Measurements from ENCODE around the gene PTPRM. TPM values are rescaled to one million over a fixed set of nuclear protein-coding genes. Genes with fewer than 3 reads are reported as not detected.

PTPRM gene
- total and polyA plus RNA-seq, 2 of the 8 experiments (the other 6 are each of a cell fraction or from before 2014, with no cell fraction given), result 4.1 to 7.0 TPM

GRCh38 chr18:8116341-8117005, 549.4 kb downstream of the PTPRM start:
- Histone ChIP-seq H2AK5ac (ENCODE audit: low read depth, low read length) (no peak overlapping the region), H4K8ac (ENCODE audit: extremely low read depth, insufficient read depth, low read length) (no peak overlapping the region), H3K4me3 (ENCODE audit: extremely low read depth in 1 of 4, insufficient read depth in 2 of 4, low read depth in 3 of 4, low read length in 4 of 4) (no peak overlapping the region), H3K18ac (ENCODE audit: extremely low read depth, low read length) (no peak overlapping the region), H2BK20ac (ENCODE audit: low read length) (no peak overlapping the region), H3K36me3 (ENCODE audit: control insufficient read depth in 2 of 4, insufficient read depth in 4 of 4, low read length in 3 of 4) (no peaks in the 10 kb centered on the region), H3K79me1 (ENCODE audit: low read depth, low read length) (no peaks in the 10 kb centered on the region), H4K91ac (replicated peaks; ENCODE audit: insufficient read length, low read length) (no peak overlapping the region), H3K9ac (replicated peaks in 1 of 4; ENCODE audit: extremely low read depth in 1 of 4, low read depth in 3 of 4, low read length in 3 of 4) (no peak overlapping the region), H2BK12ac (ENCODE audit: low read depth, low read length) (no peak overlapping the region), H3K9me3 (ENCODE audit: insufficient read depth in 2 of 2, low read depth in 1 of 2, low read length in 1 of 2) (no peaks in the 10 kb centered on the region), H3K4me1 (replicated peaks in 1 of 4; ENCODE audit: control insufficient read depth in 3 of 4, insufficient read depth in 4 of 4, low read length in 3 of 4) (no peaks in the 10 kb centered on the region), H3K27me3 (replicated peaks in 1 of 4; ENCODE audit: control insufficient read depth in 3 of 4, extremely low read depth in 1 of 4, insufficient read depth in 3 of 4, low read length in 3 of 4) (no peaks in the 10 kb centered on the region), H3K4ac (replicated peaks; ENCODE audit: insufficient read length, low read depth, low read length) (no peak overlapping the region), H3K14ac (ENCODE audit: insufficient read length) (no peak overlapping the region), H3K56ac (replicated peaks; ENCODE audit: insufficient read length, low read depth, low read length) (no peak overlapping the region), H3K23ac (ENCODE audit: insufficient read length) (no peak overlapping the region), H2BK120ac (replicated peaks; ENCODE audit: low read depth, low read length) (no peak overlapping the region), H3K4me2 (ENCODE audit: insufficient read depth in 1 of 2, low read depth in 2 of 2, low read length in 2 of 2) (no peak overlapping the region), H2AFZ (ENCODE audit: low read length) (no peak overlapping the region), H2BK15ac (ENCODE audit: low read length) (no peak overlapping the region), H3K23me2 (ENCODE audit: low read depth, low read length) (no peaks in the 10 kb centered on the region), H4K20me1 (replicated peaks in 1 of 2; ENCODE audit: control insufficient read depth in 1 of 2, insufficient read depth in 2 of 2, low read length in 2 of 2) (no peaks in the 10 kb centered on the region), H3K79me2 (ENCODE audit: control insufficient read depth in 1 of 2, insufficient read depth in 2 of 2, low read length in 2 of 2) (no peaks in the 10 kb centered on the region), H3K27ac (ENCODE audit: low read depth, low read length) (no peak overlapping the region), H4K5ac (ENCODE audit: insufficient read length, low read depth, low read length) (no peak overlapping the region), H2BK5ac (ENCODE audit: low read depth, low read length) (no peak overlapping the region)
- no peak for TF ChIP-seq CEBPB (IDR thresholded peaks at IDR 0.05; ENCODE audit: low read depth, low read length)
- no peak for TF ChIP-seq ASH2L (IDR thresholded peaks at IDR 0.05; ENCODE audit: low read length)
- TF ChIP-seq HDAC2 (IDR thresholded peaks at IDR 0.05; ENCODE audit: borderline replicate concordance in 1 of 2, low read depth in 2 of 2, low read length in 2 of 2), result no peak
- no peak for TF ChIP-seq SIRT6 (IDR thresholded peaks at IDR 0.05; ENCODE audit: low read length)
- no peak for TF ChIP-seq TBP (IDR thresholded peaks at IDR 0.05; ENCODE audit: low read depth, low read length)
- no peak for TF ChIP-seq TAF7 (optimal IDR thresholded peaks at IDR 0.05; ENCODE audit: borderline replicate concordance, low read depth, low read length)
- no peak for TF ChIP-seq GTF2F1 (IDR thresholded peaks at IDR 0.05; ENCODE audit: borderline replicate concordance, low read depth, low read length)
- no peak for TF ChIP-seq POLR2AphosphoS5 (IDR thresholded peaks at IDR 0.05; ENCODE audit: low read depth, low read length)
- TF ChIP-seq CTBP2 (IDR thresholded peaks at IDR 0.05; ENCODE audit: borderline replicate concordance, insufficient read depth, insufficient read length, low read length), result no peak
- no peak for TF ChIP-seq SUZ12 (IDR thresholded peaks at IDR 0.05; ENCODE audit: low read length)
- no peak for TF ChIP-seq CBX5 (IDR thresholded peaks at IDR 0.05; ENCODE audit: low read depth, low read length)
- TF ChIP-seq FOSL1 (IDR thresholded peaks at IDR 0.05; ENCODE audit: insufficient read depth, low read depth, low read length), result no peak
- FAIRE-seq (no peak), DNase-seq (ENCODE audit: low read depth in 1 of 2, low spot score in 2 of 2) (no peak)
- POLR2A ChIA-PET (ENCODE audit: partially characterized antibody), result interaction anchor here (0.6 kb wide), 1 partner anchor 14 kb away, joined by 3 read pairs; no protein-coding TSS in a partner anchor
- WGBS, 2 experiments (ENCODE audit: extremely low coverage in 1 of 2, insufficient coverage in 1 of 2, insufficient read length in 1 of 2, insufficient replicate concordance in 2 of 2, low coverage in 1 of 2, low lambda C conversion rate in 2 of 2, missing lambda C conversion rate in 1 of 2), result 73% methylated on average over 2 of the region's 2 CpGs; no CpG with 5 or more reads in 1 of the 2 experiments
- CTCF ChIA-PET (ENCODE audit: partially characterized antibody), result interaction anchor here (2.4 kb wide), 1 partner anchor 32 kb away, joined by 10 read pairs; no protein-coding TSS in a partner anchor
